ENCODE results near the gene NDUFB2. TPM values are rescaled to one million over a fixed set of nuclear protein-coding genes. Genes with fewer than 3 reads are reported as not detected.

Gene NDUFB2
- total and polyA plus RNA-seq, 2 of the 13 experiments (the other 11 are each of a cell fraction or from before 2014, with no cell fraction given) = 206 to 221 TPM

DNA sequence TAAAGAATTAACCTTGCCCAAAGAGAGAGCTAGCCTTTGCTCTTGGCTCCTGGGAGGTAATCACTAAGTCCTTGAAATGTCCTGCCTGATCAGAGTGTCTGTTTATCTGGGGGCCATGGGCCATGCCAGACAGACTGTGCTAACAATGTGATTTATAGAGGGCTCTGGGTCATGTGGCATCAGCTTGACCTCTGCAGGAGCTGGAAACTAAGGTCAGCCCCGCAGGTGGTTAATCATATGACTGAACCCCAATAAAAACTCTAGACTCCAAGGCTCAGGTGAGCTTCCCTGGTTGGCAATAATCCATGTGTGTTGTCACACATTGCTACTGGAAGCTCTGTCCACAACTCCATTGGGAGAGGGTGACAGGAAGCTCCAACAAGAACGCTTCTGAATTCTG, 47.5 kb downstream of the NDUFB2 start (continued):
- no peak for TF ChIP-seq ZNF451 (CRISPR knock-in tag; IDR thresholded peaks at IDR 0.05)
- TF ChIP-seq HNF4G (IDR thresholded peaks at IDR 0.05; ENCODE audit: borderline replicate concordance, low read depth, low read length) = peak; percentile 53
- no peak; the same call in 1 of the 2 replicates for TF ChIP-seq HNF4G (CRISPR knock-in tag; IDR thresholded peaks at IDR 0.05; ENCODE audit: borderline replicate concordance, low read depth)
- TF ChIP-seq SNAI1 (CRISPR knock-in tag; IDR thresholded peaks at IDR 0.05; ENCODE audit: borderline replicate concordance) = no peak
- no peak for TF ChIP-seq PHF20 (CRISPR knock-in tag; IDR thresholded peaks at IDR 0.05)
- no peak for TF ChIP-seq ZSCAN30 (CRISPR knock-in tag; IDR thresholded peaks at IDR 0.05)
- no peak for TF ChIP-seq ZSCAN9 (CRISPR knock-in tag; IDR thresholded peaks at IDR 0.05; ENCODE audit: borderline replicate concordance)
- TF ChIP-seq GTF2F1 (IDR thresholded peaks at IDR 0.05; ENCODE audit: low read length) = no peak
- no peak for TF ChIP-seq GATA4 (IDR thresholded peaks at IDR 0.05; ENCODE audit: borderline replicate concordance, low read depth)
- no peak for TF ChIP-seq ZBTB49 (CRISPR knock-in tag; IDR thresholded peaks at IDR 0.05; ENCODE audit: borderline replicate concordance)
- 0 out of 2 replicates have a peak, but pooled peaks have one; percentile 19 for TF ChIP-seq TBX2 (CRISPR knock-in tag; IDR thresholded peaks at IDR 0.05; ENCODE audit: borderline replicate concordance)
- peak; percentile 49 for TF ChIP-seq GATAD2A (CRISPR knock-in tag; IDR thresholded peaks at IDR 0.05)
- TF ChIP-seq ZNF432 (CRISPR knock-in tag; IDR thresholded peaks at IDR 0.05; ENCODE audit: borderline replicate concordance) = no peak
- TF ChIP-seq MEIS2 (CRISPR knock-in tag; IDR thresholded peaks at IDR 0.05) = peak; percentile 82
- no peak for TF ChIP-seq ZFX (CRISPR knock-in tag; IDR thresholded peaks at IDR 0.05; ENCODE audit: low read depth)
- TF ChIP-seq, protein P1, sequence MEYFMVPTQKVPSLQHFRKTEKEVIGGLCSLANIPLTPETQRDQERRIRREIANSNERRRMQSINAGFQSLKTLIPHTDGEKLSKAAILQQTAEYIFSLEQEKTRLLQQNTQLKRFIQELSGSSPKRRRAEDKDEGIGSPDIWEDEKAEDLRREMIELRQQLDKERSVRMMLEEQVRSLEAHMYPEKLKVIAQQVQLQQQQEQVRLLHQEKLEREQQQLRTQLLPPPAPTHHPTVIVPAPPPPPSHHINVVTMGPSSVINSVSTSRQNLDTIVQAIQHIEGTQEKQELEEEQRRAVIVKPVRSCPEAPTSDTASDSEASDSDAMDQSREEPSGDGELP (IDR thresholded peaks at IDR 0.05; ENCODE audit: borderline replicate concordance, low read depth) = peak; percentile 23; the same call in 1 of the 2 replicates
- TF ChIP-seq PRDM4 (CRISPR knock-in tag; IDR thresholded peaks at IDR 0.05; ENCODE audit: borderline replicate concordance) = no peak
- TF ChIP-seq, protein P2, sequence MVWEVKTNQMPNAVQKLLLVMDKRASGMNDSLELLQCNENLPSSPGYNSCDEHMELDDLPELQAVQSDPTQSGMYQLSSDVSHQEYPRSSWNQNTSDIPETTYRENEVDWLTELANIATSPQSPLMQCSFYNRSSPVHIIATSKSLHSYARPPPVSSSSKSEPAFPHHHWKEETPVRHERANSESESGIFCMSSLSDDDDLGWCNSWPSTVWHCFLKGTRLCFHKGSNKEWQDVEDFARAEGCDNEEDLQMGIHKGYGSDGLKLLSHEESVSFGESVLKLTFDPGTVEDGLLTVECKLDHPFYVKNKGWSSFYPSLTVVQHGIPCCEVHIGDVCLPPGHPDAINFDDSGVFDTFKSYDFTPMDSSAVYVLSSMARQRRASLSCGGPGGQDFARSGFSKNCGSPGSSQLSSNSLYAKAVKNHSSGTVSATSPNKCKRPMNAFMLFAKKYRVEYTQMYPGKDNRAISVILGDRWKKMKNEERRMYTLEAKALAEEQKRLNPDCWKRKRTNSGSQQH (CRISPR knock-in tag; IDR thresholded peaks at IDR 0.05; ENCODE audit: low read depth) = no peak
- no peak for TF ChIP-seq ZNF781 (CRISPR knock-in tag; IDR thresholded peaks at IDR 0.05; ENCODE audit: borderline replicate concordance, not compliant biosample characterization)
- TF ChIP-seq, protein P3, sequence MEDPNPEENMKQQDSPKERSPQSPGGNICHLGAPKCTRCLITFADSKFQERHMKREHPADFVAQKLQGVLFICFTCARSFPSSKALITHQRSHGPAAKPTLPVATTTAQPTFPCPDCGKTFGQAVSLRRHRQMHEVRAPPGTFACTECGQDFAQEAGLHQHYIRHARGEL (CRISPR knock-in tag; IDR thresholded peaks at IDR 0.05) = no peak
- TF ChIP-seq DNMT1 (CRISPR knock-in tag; IDR thresholded peaks at IDR 0.05) = no peak
- TF ChIP-seq, protein P4, sequence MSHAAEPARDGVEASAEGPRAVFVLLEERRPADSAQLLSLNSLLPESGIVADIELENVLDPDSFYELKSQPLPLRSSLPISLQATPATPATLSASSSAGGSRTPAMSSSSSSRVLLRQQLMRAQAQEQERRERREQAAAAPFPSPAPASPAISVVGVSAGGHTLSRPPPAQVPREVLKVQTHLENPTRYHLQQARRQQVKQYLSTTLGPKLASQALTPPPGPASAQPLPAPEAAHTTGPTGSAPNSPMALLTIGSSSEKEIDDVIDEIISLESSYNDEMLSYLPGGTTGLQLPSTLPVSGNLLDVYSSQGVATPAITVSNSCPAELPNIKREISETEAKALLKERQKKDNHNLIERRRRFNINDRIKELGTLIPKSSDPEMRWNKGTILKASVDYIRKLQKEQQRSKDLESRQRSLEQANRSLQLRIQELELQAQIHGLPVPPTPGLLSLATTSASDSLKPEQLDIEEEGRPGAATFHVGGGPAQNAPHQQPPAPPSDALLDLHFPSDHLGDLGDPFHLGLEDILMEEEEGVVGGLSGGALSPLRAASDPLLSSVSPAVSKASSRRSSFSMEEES (CRISPR knock-in tag; IDR thresholded peaks at IDR 0.05) = peak; percentile 80; the same call in 1 of the 2 replicates
